ENCODE data around the gene MAN2A1.

- TF ChIP-seq CTCF (conservative IDR thresholded peaks at IDR 0.05; ENCODE audit: low read length) (no peak), EZH2phosphoT487 (IDR thresholded peaks at IDR 0.05; ENCODE audit: borderline replicate concordance, low read depth, low read length) (no peak)
Measured at GRCh38 chr5:109709225-109709624, 19.5 kb downstream of the MAN2A1 start.
